Activated CD8-positive, alpha-beta T cell treated with anti-CD3 and anti-CD28 coated beads for 36 hours (primary cell): ENCODE data around the gene PHPT1. TPM values are rescaled to one million over a fixed set of nuclear protein-coding genes. Genes with fewer than 3 reads are reported as not detected.
"Not testable (repeated sequence)": the region's sequence is repeated elsewhere in the genome, so short reads cannot be mapped to it uniquely, and the experiment has no call there.

Experiments used
- ATAC-seq: fragments of 200-7000 bp; cut with Tn5 transposase; one replicate; pipeline ENCODE4 v1.10.0; 2021; ENCODE audit warnings: mild to moderate bottlenecking, moderate library complexity
- CTCF ChIA-PET: fragments of 350-600 bp; sonication (Branson Sonifier 250); formaldehyde crosslinking; loops from one replicate; lab custom pipeline; 2021; ENCODE audit warnings: antibody characterized with exemption; lab: Charles Lee
- POLR2A ChIA-PET: fragments of 350-600 bp; sonication (Branson Sonifier 250); formaldehyde crosslinking; loops from one replicate; lab custom pipeline; 2021; ENCODE audit warnings: antibody characterized with exemption; lab: Charles Lee
- DNase-seq: peaks from one replicate; pipeline ENCODE4 v3.0.0-alpha.2; 2020
- H3K27ac Mint-ChIP-seq: one replicate; pipeline ENCODE4 v1.8.0; 2021; ENCODE audit warnings: mild to moderate bottlenecking, mixed read lengths
- H3K27me3 Mint-ChIP-seq: one replicate; pipeline ENCODE4 v1.8.0; 2021; ENCODE audit warnings: mixed read lengths
- H3K36me3 Mint-ChIP-seq: one replicate; pipeline ENCODE4 v1.8.0; 2021; ENCODE audit warnings: low read depth, mixed read lengths
- H3K4me1 Mint-ChIP-seq: one replicate; pipeline ENCODE4 v1.8.0; 2021; ENCODE audit warnings: low read depth, mixed read lengths
- H3K4me3 Mint-ChIP-seq: one replicate; pipeline ENCODE4 v1.8.0; 2021; ENCODE audit warnings: mild to moderate bottlenecking, moderate library complexity, mixed read lengths
- H3K9me3 Mint-ChIP-seq: one replicate; pipeline ENCODE4 v1.8.0; 2021; ENCODE audit warnings: mixed read lengths
- CTCF ChIP-seq: fragments of 200-600 bp; IDR thresholded peaks from one replicate; pipeline ENCODE4 v1.8.0; 2022; ENCODE audit warnings: antibody characterized with exemption, mild to moderate bottlenecking
- intact Hi-C: fragments of 100-400 bp; cut with micrococcal nuclease; formaldehyde crosslinking; loops from one replicate; pipeline ENCODE4 v1.10.0; 2022
- total RNA-seq, 2 experiments: library from RNA; stranded (reverse); gene quantifications; one replicate each; pipeline ENCODE4 v1.2.3, GENCODE V29; 2021

PHPT1 gene
- 100 to 1,000 TPM; 123 to 124 TPM for total RNA-seq

GRCh38 chr9:136849038-136849959 is at the start of gene PHPT1:
Gene PHPT1, plus strand, starts transcription at chr9:136849409. Its CDS starts 22 bp downstream, at chr9:136849431.
- Mint-ChIP-seq H3K36me3 (peaks cover 11% of the 10 kb centered on the region), H3K4me1 (peaks cover 7% of the 10 kb centered on the region), H3K4me3 (peak within 1 kb of the TSS; percentile 92), H3K27ac (peak within 1 kb of the TSS; percentile 93), H3K9me3 (no peaks in the 10 kb centered on the region), H3K27me3 (peaks cover 16% of the 10 kb centered on the region)
- intact Hi-C loops = loop anchor here (5.0 kb wide), 1 partner anchor 53 kb away; no protein-coding TSS in a partner anchor
- TF ChIP-seq CTCF = no peak
- CTCF ChIA-PET = interaction anchor here (1.3 kb wide), 1 partner anchor 186 kb away, joined by 4 read pairs; no protein-coding TSS in a partner anchor
- ATAC-seq = peak; percentile 92
- DNase-seq = peak; percentile 98
- POLR2A ChIA-PET = interaction anchor here (1.0 to 2.6 kb wide), 5 partner anchors 10 to 13 kb away, joined by 3 to 8 read pairs (median 4); no protein-coding TSS in a partner anchor

- H3K27ac Mint-ChIP-seq = no peak overlapping the region
- H3K9me3 Mint-ChIP-seq = no peaks in the 10 kb centered on the region
- ATAC-seq (peak; percentile 87), DNase-seq (peak; percentile 94)
- H3K4me1 Mint-ChIP-seq = peaks cover 28% of the 10 kb centered on the region
- no peaks in the 10 kb centered on the region for H3K36me3 Mint-ChIP-seq
- peaks cover 11% of the 10 kb centered on the region for H3K27me3 Mint-ChIP-seq
- peak overlapping the region; percentile 72 for H3K4me3 Mint-ChIP-seq
- CTCF ChIA-PET = interaction anchor here (1.5 to 2.1 kb wide), 3 partner anchors 8 to 235 kb away, joined by 4 to 7 read pairs (median 6); no protein-coding TSS in a partner anchor
- no peak for TF ChIP-seq CTCF
- POLR2A ChIA-PET = interaction anchor here (0.6 to 1.5 kb wide), 3 partner anchors 8 to 145 kb away, joined by 3 to 4 read pairs (median 3); partner anchors contain the start of gene C8G
- intact Hi-C loops = loop anchor here (10.0 kb wide), 1 partner anchor 55 kb away; the partner anchor contains the start of genes LCN10 and LCN6
Observed at GRCh38 chr9:136799854-136800657, 49.2 kb upstream of the PHPT1 start.

- intact Hi-C loops = loop anchor here (10.0 kb wide), 1 partner anchor 58 kb away; the partner anchor contains the start of genes LCN10 and LCN6
- ChIA-PET POLR2A (no interaction called here), CTCF (no interaction called here)
- no peak for TF ChIP-seq CTCF
- ATAC-seq (no peak), DNase-seq (no peak)
- no peaks in the 10 kb centered on the region for H3K36me3 Mint-ChIP-seq
- H3K27me3 Mint-ChIP-seq = peaks cover 7% of the 10 kb centered on the region
- no peak overlapping the region for H3K27ac Mint-ChIP-seq
- peaks cover 21% of the 10 kb centered on the region for H3K4me1 Mint-ChIP-seq
- no peak overlapping the region for H3K4me3 Mint-ChIP-seq
- no peaks in the 10 kb centered on the region for H3K9me3 Mint-ChIP-seq
Observed at GRCh38 chr9:136802321-136802720, 46.9 kb upstream of the PHPT1 start.

- H3K27me3 Mint-ChIP-seq, H3K36me3 Mint-ChIP-seq, H3K4me3 Mint-ChIP-seq, ATAC-seq, H3K27ac Mint-ChIP-seq, H3K9me3 Mint-ChIP-seq, DNase-seq, CTCF ChIA-PET: not testable (repeated sequence)
- intact Hi-C loops = loop anchor here (10.0 kb wide), 1 partner anchor 58 kb away; the partner anchor contains the start of genes LCN10 and LCN6
- H3K4me1 Mint-ChIP-seq = peaks cover 21% of the 10 kb centered on the region
- POLR2A ChIA-PET = interaction anchor here (1.4 kb wide), 1 partner anchor 132 kb away, joined by 3 read pairs; no protein-coding TSS in a partner anchor
Observed at GRCh38 chr9:136803009-136803550, 46.1 kb upstream of the PHPT1 start.
